Astrocyte (in vitro differentiated cells and primary cell): Measurements from ENCODE around the gene GOLPH3. TPM values are rescaled to one million over a fixed set of nuclear protein-coding genes. Genes with fewer than 3 reads are reported as not detected.

Experiments
- DNase-seq: peaks from one replicate; pipeline ENCODE4 v3.0.0-alpha.2; 2010; ENCODE audit warnings: low read depth
- FAIRE-seq: peaks from 2 replicates; lab custom pipeline; 2011; peaks lifted over from hg19 to GRCh38; lab: Jason Lieb, UNC
- H2AFZ ChIP-seq: 2 replicates; pipeline ENCODE4 v1.6.0; 2012; ENCODE audit warnings: low read depth, low read length, inconsistent platforms
- H3K27ac ChIP-seq: 2 replicates; pipeline ENCODE4 v1.5.1; 2011; ENCODE audit warnings: low read depth, low read length, inconsistent platforms
- H3K27me3 ChIP-seq: 2 replicates; pipeline ENCODE4 v1.6.0; 2011; ENCODE audit warnings: low read length, inconsistent platforms; ENCODE audit not compliant: insufficient read depth
- H3K36me3 ChIP-seq: 2 replicates; pipeline ENCODE4 v1.5.1; 2011; ENCODE audit warnings: low read length, inconsistent platforms; ENCODE audit not compliant: insufficient read depth
- H3K4me1 ChIP-seq: 2 replicates; pipeline ENCODE4 v1.5.1; 2011; ENCODE audit warnings: low read length, inconsistent platforms; ENCODE audit not compliant: insufficient read depth
- H3K4me2 ChIP-seq: 2 replicates; pipeline ENCODE4 v1.6.0; 2012; ENCODE audit warnings: low read length, inconsistent platforms
- H3K4me3 ChIP-seq: 2 replicates; pipeline ENCODE4 v1.5.1; 2011; ENCODE audit warnings: low read depth, mild to moderate bottlenecking, low read length, inconsistent platforms; ENCODE audit not compliant: insufficient read depth
- H3K79me2 ChIP-seq: 2 replicates; pipeline ENCODE4 v1.6.0; 2012; ENCODE audit warnings: mild to moderate bottlenecking, low read length, inconsistent platforms; ENCODE audit not compliant: insufficient read depth
- H3K9ac ChIP-seq: 2 replicates; pipeline ENCODE4 v1.6.0; 2012; ENCODE audit warnings: mild to moderate bottlenecking, low read length, inconsistent platforms
- H3K9me3 ChIP-seq: 2 replicates; pipeline ENCODE4 v1.5.1; 2012; ENCODE audit warnings: low read depth, mild to moderate bottlenecking, low read length, inconsistent platforms; ENCODE audit not compliant: insufficient read depth
- H4K20me1 ChIP-seq: 2 replicates; pipeline ENCODE4 v1.6.0; 2012; ENCODE audit warnings: low read length, inconsistent platforms; ENCODE audit not compliant: insufficient read depth
- H3K27ac Mint-ChIP-seq: one replicate; pipeline ENCODE4 v1.8.0; 2021; ENCODE audit warnings: mild to moderate bottlenecking, mixed read lengths; ENCODE audit not compliant: unreplicated experiment
- H3K27me3 Mint-ChIP-seq: one replicate; pipeline ENCODE4 v1.8.0; 2021; ENCODE audit warnings: low read depth, mixed read lengths; ENCODE audit not compliant: unreplicated experiment
- H3K36me3 Mint-ChIP-seq: one replicate; pipeline ENCODE4 v1.8.0; 2021; ENCODE audit warnings: low read depth, mixed read lengths; ENCODE audit not compliant: unreplicated experiment
- H3K4me1 Mint-ChIP-seq: one replicate; pipeline ENCODE4 v1.8.0; 2021; ENCODE audit warnings: low read depth, mixed read lengths; ENCODE audit not compliant: unreplicated experiment
- H3K4me3 Mint-ChIP-seq: one replicate; pipeline ENCODE4 v1.8.0; 2021; ENCODE audit warnings: mild to moderate bottlenecking, moderate library complexity, mixed read lengths; ENCODE audit not compliant: unreplicated experiment
- H3K9me3 Mint-ChIP-seq: one replicate; pipeline ENCODE4 v1.8.0; 2021; ENCODE audit warnings: mild to moderate bottlenecking, mixed read lengths; ENCODE audit not compliant: unreplicated experiment
- CTCF ChIP-seq: IDR thresholded peaks from 2 replicates; pipeline ENCODE4 v1.5.1; 2011; ENCODE audit warnings: low read depth, mild to moderate bottlenecking, inconsistent platforms, low read length, moderate library complexity; ENCODE audit not compliant: insufficient read depth
- EZH2 ChIP-seq: IDR thresholded peaks from 2 replicates; pipeline ENCODE4 v1.6.1; 2012; ENCODE audit warnings: mild to moderate bottlenecking, low read length, inconsistent platforms; ENCODE audit not compliant: insufficient read depth
- total RNA-seq: library from RNA; stranded (reverse); gene quantifications from 2 replicates; pipeline ENCODE4 v1.2.1, GENCODE V29; 2021

GOLPH3 gene
- total RNA-seq, 1 donor from 2014 or later, result 114 TPM

- FAIRE-seq (no peak), DNase-seq (peak; percentile 38)
- H3K27me3 Mint-ChIP-seq, result no peaks in the 10 kb centered on the region
- Histone ChIP-seq H3K36me3 (no peaks in the 10 kb centered on the region), H3K27ac (peak overlapping the region; percentile 34), H2AFZ (no peak overlapping the region), H3K4me3 (no peak overlapping the region), H3K9me3 (no peaks in the 10 kb centered on the region), H3K27me3 (no peaks in the 10 kb centered on the region), H3K4me1 (peaks cover 7% of the 10 kb centered on the region), H3K4me2 (no peak overlapping the region), H3K79me2 (peaks cover 82% of the 10 kb centered on the region), H3K9ac (no peak overlapping the region), H4K20me1 (peaks cover 78% of the 10 kb centered on the region)
- H3K27ac Mint-ChIP-seq, result peak overlapping the region; percentile 7
- no peak for TF ChIP-seq EZH2
- no peak for TF ChIP-seq CTCF
- H3K4me1 Mint-ChIP-seq, result peaks cover 25% of the 10 kb centered on the region
- H3K4me3 Mint-ChIP-seq, result no peak overlapping the region
- peaks cover 5% of the 10 kb centered on the region for H3K36me3 Mint-ChIP-seq
- H3K9me3 Mint-ChIP-seq, result no peaks in the 10 kb centered on the region
Measured at GRCh38 chr5:32143617-32144377, 30.3 kb downstream of the GOLPH3 start.

GRCh38 chr5:32138839-32139493, 35.2 kb downstream of the GOLPH3 start:
- DNase-seq (peak; percentile 41), FAIRE-seq (no peak)
- Mint-ChIP-seq H3K9me3 (no peaks in the 10 kb centered on the region), H3K4me3 (no peak overlapping the region), H3K27ac (no peak overlapping the region), H3K36me3 (peaks cover 8% of the 10 kb centered on the region), H3K4me1 (peaks cover 6% of the 10 kb centered on the region), H3K27me3 (no peaks in the 10 kb centered on the region)
- Histone ChIP-seq H3K9ac (no peak overlapping the region), H3K4me2 (peak overlapping the region; percentile 30), H3K4me1 (peaks cover 4% of the 10 kb centered on the region), H3K4me3 (no peak overlapping the region), H3K9me3 (no peaks in the 10 kb centered on the region), H3K79me2 (peaks cover 77% of the 10 kb centered on the region), H3K27ac (no peak overlapping the region), H3K36me3 (peaks cover 10% of the 10 kb centered on the region), H3K27me3 (no peaks in the 10 kb centered on the region), H2AFZ (no peak overlapping the region), H4K20me1 (peaks cover 72% of the 10 kb centered on the region)
- TF ChIP-seq EZH2 (no peak), CTCF (no peak)
